ENCODE data around the gene SMYD4. TPM values are rescaled to one million over a fixed set of nuclear protein-coding genes. Genes with fewer than 3 reads are reported as not detected.

Gene SMYD4
- total RNA-seq, 1 donor from 2014 or later: 10.6 TPM

DNA sequence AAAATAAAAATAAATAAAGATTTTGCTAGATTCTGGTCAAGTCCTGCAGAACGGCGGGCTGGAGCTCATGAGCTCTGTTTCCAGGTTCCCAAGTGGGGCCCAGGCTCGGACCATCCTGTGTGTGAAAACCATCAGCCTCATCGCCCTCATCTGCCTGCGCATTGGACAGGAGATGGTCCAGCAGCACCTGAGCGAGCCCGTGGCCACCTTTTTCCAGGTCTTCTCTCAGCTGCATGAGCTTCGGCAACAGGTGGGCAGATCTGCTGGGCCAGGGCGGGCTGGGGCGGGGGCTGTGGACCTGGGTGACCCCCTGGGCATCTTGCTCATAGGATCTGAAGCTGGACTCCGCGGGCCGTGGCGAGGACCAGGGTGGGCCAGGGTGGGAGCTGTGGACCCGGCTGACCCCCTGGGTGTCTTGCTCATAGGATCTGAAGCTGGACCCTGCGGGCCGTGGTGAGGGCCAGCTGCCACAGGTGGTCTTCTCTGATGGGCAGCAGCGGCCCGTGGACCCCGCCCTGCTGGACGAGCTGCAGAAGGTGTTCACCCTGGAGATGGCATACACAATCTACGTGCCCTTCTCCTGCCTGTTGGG lies 97.4 kb downstream of the SMYD4 start:
- no peak for DNase-seq (ENCODE audit: low read depth, low spot score)

DNA sequence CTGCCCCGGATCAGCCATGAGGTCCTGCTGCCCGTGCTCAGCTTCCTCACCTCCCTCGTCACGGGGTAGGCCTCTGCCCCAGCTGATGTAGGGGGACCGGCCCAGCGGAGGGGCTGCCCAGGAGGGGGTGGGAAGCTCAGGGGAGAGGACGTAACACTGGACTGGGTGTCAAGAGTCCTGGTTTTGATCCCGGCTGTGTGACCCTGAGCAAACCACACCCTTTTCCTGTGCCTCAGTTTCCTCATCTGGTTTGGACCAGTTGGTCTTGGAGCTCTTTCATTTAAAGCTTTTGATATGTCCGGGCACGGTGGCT lies 98.6 kb downstream of the SMYD4 start:
- DNase-seq (ENCODE audit: low read depth, low spot score): no peak

- no peak for DNase-seq (ENCODE audit: low read depth, low spot score)
These were observed 99.1 kb downstream of the SMYD4 start for GRCh38 chr17:1730326-1731193.

DNA sequence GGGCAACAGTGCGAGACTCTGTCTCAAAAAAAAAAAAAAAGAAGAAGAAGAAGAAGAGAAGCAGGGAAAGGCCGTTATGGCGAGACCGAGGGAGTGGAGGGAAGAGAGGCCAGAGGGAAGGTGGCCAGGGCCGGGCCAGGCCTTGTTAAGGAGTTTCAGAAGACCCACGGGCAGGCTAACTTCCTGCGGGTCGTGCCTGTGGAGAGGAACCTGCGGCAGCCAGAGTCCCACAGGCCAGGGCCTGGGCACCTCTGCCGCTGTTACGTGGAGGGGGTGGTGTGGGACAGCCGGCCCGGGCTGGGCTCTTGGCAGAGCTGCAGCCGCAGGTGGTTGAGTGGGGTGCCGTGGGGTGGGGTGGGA lies 99.8 kb downstream of the SMYD4 start:
- DNase-seq (ENCODE audit: low read depth, low spot score): no peak

Other genes with a start within 250 kb of the SMYD4 start
- 24.5 and 29.5 TPM in 2 replicates for gene SLC43A2, start 201.1 kb downstream of the SMYD4 start, total RNA-seq
- gene SCARF1, start 184.2 kb downstream of the SMYD4 start, total RNA-seq: 101 and 117 TPM in 2 replicates
- gene RILP, start 180.0 kb downstream of the SMYD4 start, total RNA-seq: 10.3 and 13.1 TPM in 2 replicates
- 98.5 and 117 TPM in 2 replicates for gene PRPF8, start 145.0 kb downstream of the SMYD4 start, total RNA-seq
- 1.7 and 1.9 TPM in 2 replicates for gene TLCD2, start 119.5 kb downstream of the SMYD4 start, total RNA-seq
- gene WDR81, start 105.2 kb downstream of the SMYD4 start, total RNA-seq: 13.8 and 15.6 TPM in 2 replicates
- gene SERPINF2, start 87.0 kb downstream of the SMYD4 start, total RNA-seq: not detected in 2 replicates
- 0.13 TPM in 1 of 2 replicates, not detected in the other for gene SERPINF1, start 67.8 kb downstream of the SMYD4 start, total RNA-seq
- gene RPA1, start 103 bp upstream of the SMYD4 start, total RNA-seq: 57.0 and 64.2 TPM in 2 replicates
- under 0.01 TPM in 1 of 2 replicates, not detected in the other for gene RTN4RL1, start 195.4 kb upstream of the SMYD4 start, total RNA-seq
- 13.2 and 18.4 TPM in 2 replicates for gene DPH1, start 200.3 kb upstream of the SMYD4 start, total RNA-seq
- gene OVCA2, start 212.1 kb upstream of the SMYD4 start, total RNA-seq: 67.8 and 78.2 TPM in 2 replicates
- 34.6 and 35.1 TPM in 2 replicates for gene HIC1, start 225.2 kb upstream of the SMYD4 start, total RNA-seq

All from pulmonary artery endothelial cell (primary cell).